K562 (cell line): Measurements from ENCODE around the gene RNF168. TPM values are rescaled to one million over a fixed set of nuclear protein-coding genes. Genes with fewer than 3 reads are reported as not detected.

Experiments
- ATAC-seq: fragments of 200-7000 bp; cut with Tn5 transposase; 3 replicates; pipeline ENCODE4 v1.9.1; 2020; ENCODE audit warnings: moderate library complexity
- BruUV-seq: library from RNA; stranded (reverse); fragments of 400-500 nt; replicated peaks from 2 replicates; lab custom pipeline; 2021; lab: Mats Ljungman, UMichigan
- CTCF ChIA-PET: fragments of 300-600 bp; formaldehyde crosslinking; extraction: SDS; loops from one replicate; lab custom pipeline; 2021; ENCODE audit warnings: low intra/inter-chr PET ratio; lab: Yijun Ruan, JAX
- POLR2A ChIA-PET: fragments of 300-600, 350-650 bp; sonication (Branson Sonifier 250); formaldehyde crosslinking; extraction: SDS; loops from one replicate; lab custom pipeline; 2021; ENCODE audit warnings: antibody characterized with exemption, inconsistent platforms; lab: Yijun Ruan, JAX
- DNase-seq, 4 experiments: peaks; one replicate each; pipeline versions ENCODE4 v3.0.0 to v3.0.0-alpha.2; 2011 to 2018; ENCODE audit warnings: low spot score in 3 of 4, mixed read lengths in 3 of 4; ENCODE audit errors: extremely low read depth in 1 of 4
- FAIRE-seq: peaks from 2 replicates; lab custom pipeline; 2011; peaks lifted over from hg19 to GRCh38; lab: Jason Lieb, UNC
- H2AFZ ChIP-seq: 2 replicates; pipeline ENCODE4 v1.6.0; 2011; ENCODE audit warnings: low read depth, low read length, control low read depth, inconsistent platforms
- H3K27ac ChIP-seq: fragments of 200-600 bp; 3 replicates; pipeline ENCODE4 v1.8.0; 2011; ENCODE audit warnings: low read depth, mild to moderate bottlenecking, control low read depth, inconsistent platforms, low read length, moderate library complexity, mixed read lengths; ENCODE audit errors: extremely low read depth
- H3K27me3 ChIP-seq, 2 experiments: fragments of 300-600 bp in 1 of 2; 2 replicates in 1 of 2; 3 replicates in 1 of 2; pipeline versions ENCODE4 v1.6.0 to v1.8.0; 2011; ENCODE audit warnings: inconsistent platforms in 2 of 2, low read length in 2 of 2, mild to moderate bottlenecking in 1 of 2, mixed read lengths in 1 of 2, moderate library complexity in 1 of 2; ENCODE audit not compliant: control insufficient read depth in 2 of 2, insufficient read depth in 2 of 2
- H3K36me3 ChIP-seq: fragments of 300-600 bp; 3 replicates; pipeline ENCODE4 v1.8.0; 2011; ENCODE audit warnings: mild to moderate bottlenecking, low read length, inconsistent platforms; ENCODE audit not compliant: control insufficient read depth, insufficient read depth
- H3K4me1 ChIP-seq, 2 experiments: fragments of 200-600 bp in 1 of 2; replicated peaks in 1 of 2; 2 replicates in 1 of 2; 3 replicates in 1 of 2; pipeline versions ENCODE4 v1.5.1 to v1.8.0; 2011; ENCODE audit warnings: inconsistent platforms in 2 of 2, low read length in 2 of 2, mild to moderate bottlenecking in 1 of 2, mixed read lengths in 1 of 2, moderate library complexity in 1 of 2; ENCODE audit not compliant: control insufficient read depth in 2 of 2, insufficient read depth in 2 of 2
- H3K4me2 ChIP-seq: 2 replicates; pipeline ENCODE4 v1.6.1; 2011; ENCODE audit warnings: low read length, control low read depth, inconsistent platforms, mixed read lengths; ENCODE audit not compliant: insufficient read depth
- H3K4me3 ChIP-seq: fragments of 200-600 bp; sonication (generic), shearing (Covaris generic); 2 replicates; pipeline ENCODE4 v1.5.1; 2016; ENCODE audit warnings: control low read depth, inconsistent platforms
- H3K79me2 ChIP-seq: fragments of 200-600 bp; 3 replicates; pipeline ENCODE4 v1.8.0; 2011; ENCODE audit warnings: low read length, inconsistent platforms; ENCODE audit not compliant: control insufficient read depth, insufficient read depth
- H3K9ac ChIP-seq, 2 experiments: 2 replicates each; pipeline versions ENCODE4 v1.6.0 to v1.6.1; 2011; ENCODE audit warnings: low read depth in 2 of 2, low read length in 2 of 2, control low read depth in 1 of 2, inconsistent platforms in 1 of 2, mild to moderate bottlenecking in 1 of 2, mixed read lengths in 1 of 2; ENCODE audit not compliant: insufficient read depth in 1 of 2
- H3K9me1 ChIP-seq: one replicate; pipeline ENCODE4 v1.6.0; 2011; ENCODE audit warnings: inconsistent platforms, mild to moderate bottlenecking, low read length, moderate library complexity; ENCODE audit not compliant: control insufficient read depth, insufficient read depth
- H3K9me3 ChIP-seq: replicated peaks from 2 replicates; pipeline ENCODE4 v1.5.1; 2011; ENCODE audit warnings: low read depth, low read length, inconsistent platforms; ENCODE audit not compliant: control insufficient read depth, insufficient read depth
- H4K20me1 ChIP-seq: replicated peaks from 2 replicates; pipeline ENCODE4 v1.6.1; 2011; ENCODE audit warnings: low read length, inconsistent platforms, mixed read lengths; ENCODE audit not compliant: control insufficient read depth, insufficient read depth
- ATF3 ChIP-seq, 2 experiments: fragments of 450-650 bp in 1 of 2; sonication (generic) in 1 of 2; formaldehyde crosslinking in 1 of 2; IDR thresholded peaks in 1 of 2; conservative IDR thresholded peaks in 1 of 2; 2 replicates each; pipeline versions ENCODE4 v1.6.1 to v1.8.1; 2016 to 2023; ENCODE audit warnings: mild to moderate bottlenecking in 2 of 2, moderate library complexity in 2 of 2, inconsistent platforms in 1 of 2, missing genetic modification reagents in 1 of 2
- CTCF ChIP-seq, 3 experiments: IDR thresholded peaks in 2 of 3; conservative IDR thresholded peaks in 1 of 3; 2 replicates each; pipeline ENCODE4 v1.5.1; 2011 to 2012; ENCODE audit warnings: low read length in 3 of 3, mild to moderate bottlenecking in 3 of 3, control low read depth in 2 of 3, improper control_type of control experiment in 1 of 3, inconsistent platforms in 1 of 3, low read depth in 1 of 3, mixed read lengths in 1 of 3, moderate library complexity in 1 of 3; ENCODE audit not compliant: insufficient read depth in 2 of 3
- GATAD2A ChIP-seq: fragments of 450-650 bp; IDR thresholded peaks from 2 replicates; pipeline ENCODE4 v1.6.1; 2017
- IRF1 ChIP-seq: sonication (generic); formaldehyde crosslinking; IDR thresholded peaks from 2 replicates; pipeline ENCODE4 v1.8.0; 2022; ENCODE audit warnings: missing genetic modification reagents, mild to moderate bottlenecking, borderline replicate concordance
- SUPT5H ChIP-seq: fragments of 450-650 bp; IDR thresholded peaks from 2 replicates; pipeline ENCODE4 v1.6.1; 2016
- ZBTB33 ChIP-seq: sonication (generic); formaldehyde crosslinking; IDR thresholded peaks from 2 replicates; pipeline ENCODE4 v1.8.1; 2023; ENCODE audit warnings: mild to moderate bottlenecking, missing genetic modification reagents
- ZBTB7A ChIP-seq: IDR thresholded peaks from 2 replicates; pipeline ENCODE4 v1.6.1; 2011; ENCODE audit warnings: low read depth, mild to moderate bottlenecking, low read length, moderate library complexity, borderline replicate concordance; ENCODE audit not compliant: control insufficient read depth
- WGBS: fragments of 100-300 bp; shearing (Covaris generic); methylation state at CpG from one replicate; pipeline ENCODE4 v1.1.6; 2016; ENCODE audit warnings: low coverage, mixed read lengths; ENCODE audit not compliant: insufficient coverage; ENCODE audit errors: missing lambda C conversion rate; 5-methylcytosine and 5-hydroxymethylcytosine counted together
- in situ Hi-C: fragments of 300-500 bp; cut with MboI; formaldehyde crosslinking; loops from 4 replicates; pipeline ENCODE4 v1.15.0; 2018; ENCODE audit warnings: inconsistent platforms, mixed read lengths
- intact Hi-C: fragments of 100-400 bp; cut with micrococcal nuclease; formaldehyde crosslinking; loops from 2 replicates; pipeline ENCODE4 v1.14.2; 2022
- polyA plus RNA-seq, 8 experiments: library from polyadenylated mRNA; depleted of rRNA in 4 of 8; stranded (reverse) in 5 of 8; unstranded in 3 of 8; fragments of >200 nt; fragmentation: Nextera tagmentation in 2 of 8; fragmentation: Illumina TruSeq in 1 of 8; extraction: Ambion mirVana in 2 of 8; extraction: Trizol in 1 of 8; gene quantifications; 2 replicates each; pipeline versions ENCODE4 v1.2.1 to v1.2.3, GENCODE V29; 2011 to 2014; ENCODE audit warnings: inconsistent platforms in 1 of 8, missing spikeins in 1 of 8
- total RNA-seq, 7 experiments: library from RNA; depleted of rRNA in 6 of 7; stranded (reverse); fragments of >200 nt in 6 of 7; fragmentation: Illumina TruSeq in 2 of 7; extraction: Trizol in 2 of 7; gene quantifications; 2 replicates each; pipeline versions ENCODE4 v1.2.1 to v1.2.3, GENCODE V29; 2011 to 2021; ENCODE audit warnings: low replicate concordance in 1 of 7

Gene RNF168
- total and polyA plus RNA-seq, 9 of the 15 experiments (the other 6 are each of a cell fraction or from before 2014, with no cell fraction given) = 6.0 to 32.1 (median 16.6) TPM

GRCh38 chr3:196496183-196496582, 7.4 kb downstream of the RNF168 start (continued):
- TF ChIP-seq ZBTB7A (no peak), ATF3 (IDR thresholded peaks at IDR 0.05) (peak; percentile 10; the same call in 1 of the 2 replicates), ATF3 (CRISPR knock-in tag; conservative IDR thresholded peaks at IDR 0.05) (no peak), CTCF (IDR thresholded peaks at IDR 0.05 in 2 of 3, conservative IDR thresholded peaks at IDR 0.05 in 1 of 3; ENCODE audit: insufficient read depth in 2 of 3, low read depth in 1 of 3, low read length in 3 of 3) (no peak), IRF1 (no peak)
- TF ChIP-seq, all 486 proteins: peak for 28

DNA sequence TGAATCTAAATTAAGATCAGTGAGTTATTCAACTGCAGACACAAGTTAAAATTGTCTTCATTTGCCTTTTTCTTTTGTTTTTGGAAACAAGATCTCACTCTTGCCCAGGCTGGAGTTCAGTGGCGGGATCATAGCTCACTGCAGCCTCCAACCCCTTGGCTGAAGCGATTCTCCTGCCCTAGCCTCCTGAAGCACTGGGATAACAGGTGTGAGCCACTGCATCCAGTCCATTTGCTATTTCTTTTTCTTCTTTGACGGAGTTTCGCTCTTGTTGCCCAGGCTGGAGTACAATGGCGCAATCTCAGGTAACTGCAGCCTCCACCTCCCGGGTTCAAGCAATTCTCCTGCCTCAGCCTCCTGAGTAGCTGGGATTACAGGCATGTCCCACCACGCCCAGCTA, 10.3 kb downstream of the RNF168 start:
- Histone ChIP-seq H3K36me3 (peaks cover 55% of the 10 kb centered on the region; the same call in 2 of the 3 replicates), H4K20me1 (peaks cover 9% of the 10 kb centered on the region; the same call in 1 of the 2 replicates), H2AFZ (no peak overlapping the region), H3K4me2 (no peak overlapping the region), H3K27ac (no peak overlapping the region), H3K9me1 (no peaks in the 10 kb centered on the region), H3K27me3 (no peaks in the 10 kb centered on the region), H3K4me3 (no peak overlapping the region), H3K9ac (no peak overlapping the region), H3K9me3 (no peaks in the 10 kb centered on the region), H3K4me1 (peaks cover 3 to 9% of the 10 kb centered on the region in 2 experiments; a peak in 3 of 5 replicates), H3K79me2 (peaks cover 97% of the 10 kb centered on the region)
- in situ Hi-C loops (no loop called here), intact Hi-C loops (no loop called here)
- ChIA-PET POLR2A (no interaction called here), CTCF (no interaction called here)
- DNase-seq (no peak), ATAC-seq (no peak), FAIRE-seq (no peak)
- 0 out of 2 replicates have a peak, but pooled peaks have one; percentile 18 for TF ChIP-seq SUPT5H
- TF ChIP-seq GATAD2A = no peak
- TF ChIP-seq ZBTB33 (CRISPR knock-in tag) = peak; percentile 81
- no TSS peak for BruUV-seq
- 95% methylated on average over 7 of the region's 7 CpGs for WGBS
